ENCODE measurements around the gene PHACTR1.
"Not testable (repeated sequence)": the region's sequence is repeated elsewhere in the genome, so short reads cannot be mapped to it uniquely, and the experiment has no call there.

The PHACTR1 gene

DNA sequence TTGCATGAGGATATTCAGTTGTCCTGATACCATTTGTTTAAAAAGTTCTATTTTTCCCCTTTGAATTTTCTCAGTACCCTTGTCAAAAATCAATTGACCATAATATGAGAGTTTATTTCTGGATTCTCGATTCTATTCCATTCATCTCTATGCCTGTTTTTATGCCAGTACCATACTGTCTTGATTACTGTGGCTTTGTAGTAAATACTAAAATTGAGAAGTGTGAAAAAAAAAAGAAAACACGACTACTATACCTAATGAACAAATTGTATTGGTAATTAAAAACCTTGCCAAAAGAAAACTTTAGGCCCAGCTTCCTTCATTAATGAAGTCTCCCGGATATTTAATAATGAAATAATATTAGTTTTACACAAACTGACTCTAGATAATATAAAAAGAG lies 426.0 kb downstream of the PHACTR1 start:
- no peak for FAIRE-seq
- DNase-seq (ENCODE audit: insufficient read length, low spot score), result no peak
- no peak for TF ChIP-seq TAF1 (IDR thresholded peaks at IDR 0.05; ENCODE audit: low read depth, low read length)
- TF ChIP-seq SPI1 (IDR thresholded peaks at IDR 0.05; ENCODE audit: low read depth, low read length), result no peak
- TF ChIP-seq POLR2AphosphoS5 (IDR thresholded peaks at IDR 0.05; ENCODE audit: low read depth, low read length), result no peak
- TF ChIP-seq PAX5 (IDR thresholded peaks at IDR 0.05; ENCODE audit: insufficient read depth, low read length, severe bottlenecking), result no peak
- TF ChIP-seq POU2F2 (IDR thresholded peaks at IDR 0.05; ENCODE audit: low read depth, low read length), result no peak
- no peak for TF ChIP-seq POLR2A (IDR thresholded peaks at IDR 0.05; ENCODE audit: low read depth, low read length)

DNA sequence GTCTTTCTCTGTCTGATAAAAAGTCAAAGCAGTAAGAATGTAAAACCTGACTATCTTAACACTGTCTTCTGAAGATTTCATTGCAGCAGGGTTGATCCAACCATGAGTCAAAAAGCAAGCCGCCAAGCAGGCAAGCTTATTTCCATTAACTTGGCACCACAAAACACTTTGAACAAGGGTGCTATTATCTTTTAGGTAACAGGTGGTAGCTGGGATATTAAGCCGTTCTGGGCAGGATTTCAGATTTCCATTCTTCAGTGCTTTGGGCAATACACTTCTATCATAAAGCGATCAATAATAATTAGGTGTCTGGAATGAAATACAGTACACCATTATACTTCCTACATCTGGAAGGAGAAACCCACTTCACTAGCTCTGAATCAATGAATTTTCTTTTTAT lies 429.9 kb downstream of the PHACTR1 start:
- DNase-seq (ENCODE audit: insufficient read length, low spot score) (no peak), FAIRE-seq (no peak)
- TF ChIP-seq POLR2AphosphoS5 (IDR thresholded peaks at IDR 0.05; ENCODE audit: low read depth, low read length), result no peak
- TF ChIP-seq SPI1 (IDR thresholded peaks at IDR 0.05; ENCODE audit: low read depth, low read length), result no peak
- TF ChIP-seq PAX5 (IDR thresholded peaks at IDR 0.05; ENCODE audit: insufficient read depth, low read length, severe bottlenecking), result no peak
- no peak for TF ChIP-seq TAF1 (IDR thresholded peaks at IDR 0.05; ENCODE audit: low read depth, low read length)
- no peak for TF ChIP-seq POU2F2 (IDR thresholded peaks at IDR 0.05; ENCODE audit: low read depth, low read length)
- no peak for TF ChIP-seq POLR2A (IDR thresholded peaks at IDR 0.05; ENCODE audit: low read depth, low read length)

DNA sequence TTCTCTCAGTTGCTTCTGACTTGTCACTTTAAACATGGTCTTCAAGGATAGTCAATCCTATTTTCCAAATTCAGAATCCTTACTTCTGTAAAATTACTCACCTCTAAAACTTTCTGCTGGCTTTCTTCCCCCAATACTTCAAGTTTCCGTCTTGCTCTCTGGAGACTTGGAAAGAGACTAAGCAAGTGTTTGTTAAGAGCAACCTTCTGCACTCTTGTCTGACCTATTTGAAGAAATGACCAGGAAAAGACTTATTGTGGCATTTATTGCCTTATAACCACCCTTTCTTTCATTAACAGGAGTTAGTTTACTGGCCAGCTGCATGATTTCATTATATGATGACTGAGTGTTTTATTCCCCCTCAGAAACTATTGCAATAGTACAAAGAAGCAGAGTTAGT lies 430.8 kb downstream of the PHACTR1 start:
- DNase-seq (ENCODE audit: insufficient read length, low spot score), result no peak
- no peak for TF ChIP-seq SPI1 (IDR thresholded peaks at IDR 0.05; ENCODE audit: low read depth, low read length)
- no peak for TF ChIP-seq POLR2AphosphoS5 (IDR thresholded peaks at IDR 0.05; ENCODE audit: low read depth, low read length)
- no peak for TF ChIP-seq POLR2A (IDR thresholded peaks at IDR 0.05; ENCODE audit: low read depth, low read length)
- no peak for TF ChIP-seq PAX5 (IDR thresholded peaks at IDR 0.05; ENCODE audit: insufficient read depth, low read length, severe bottlenecking)
- FAIRE-seq, result no peak

DNA sequence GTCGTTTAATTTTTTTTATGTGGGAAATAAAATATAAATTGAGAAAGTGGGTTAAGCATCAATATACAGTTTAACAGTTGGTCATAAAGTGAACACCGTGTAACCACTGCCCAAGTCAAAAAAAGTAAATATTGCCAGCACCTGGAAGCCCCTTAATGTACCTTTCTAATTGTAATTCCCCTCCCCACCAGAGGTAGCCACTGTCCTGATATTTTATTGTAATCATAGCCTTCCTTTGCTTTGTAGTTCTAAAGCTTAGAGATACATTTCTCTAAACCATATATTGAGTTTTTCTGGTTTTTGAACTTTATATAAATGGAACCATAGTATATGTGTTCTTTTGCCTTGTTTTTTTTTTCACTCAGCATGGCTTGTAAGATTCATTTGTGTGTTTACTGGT lies 431.2 kb downstream of the PHACTR1 start:
- DNase-seq (ENCODE audit: insufficient read length, low spot score), result no peak
- no peak for FAIRE-seq
- TF ChIP-seq PAX5 (IDR thresholded peaks at IDR 0.05; ENCODE audit: insufficient read depth, low read length, severe bottlenecking), result no peak
- no peak for TF ChIP-seq TAF1 (IDR thresholded peaks at IDR 0.05; ENCODE audit: low read depth, low read length)
- TF ChIP-seq POLR2AphosphoS5 (IDR thresholded peaks at IDR 0.05; ENCODE audit: low read depth, low read length), result no peak
- TF ChIP-seq SPI1 (IDR thresholded peaks at IDR 0.05; ENCODE audit: low read depth, low read length), result no peak

DNA sequence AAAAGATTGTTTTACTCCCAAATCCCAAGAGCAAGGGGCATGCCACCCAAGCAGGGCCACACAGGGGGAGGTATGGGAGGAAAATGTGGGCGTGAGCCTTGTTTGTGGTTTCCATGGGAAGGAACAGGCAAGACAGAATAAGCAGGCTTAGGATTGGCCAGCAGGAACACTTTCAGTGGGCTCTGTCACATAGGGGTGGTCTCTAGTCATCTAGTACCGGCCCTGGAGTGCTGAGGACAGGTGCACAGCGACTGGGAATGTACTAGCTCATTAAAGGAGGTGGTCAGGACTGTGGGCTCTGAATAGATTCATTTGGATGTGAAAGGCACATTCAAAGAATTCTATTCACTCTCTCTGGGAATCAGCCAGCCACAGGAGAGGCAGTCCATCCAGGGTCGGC lies 436.2 kb downstream of the PHACTR1 start:
- DNase-seq (ENCODE audit: insufficient read length, low spot score) (no peak), FAIRE-seq (no peak)
- TF ChIP-seq POLR2AphosphoS5 (IDR thresholded peaks at IDR 0.05; ENCODE audit: low read depth, low read length) (no peak), POU2F2 (IDR thresholded peaks at IDR 0.05; ENCODE audit: low read depth, low read length) (no peak), PAX5 (IDR thresholded peaks at IDR 0.05; ENCODE audit: insufficient read depth, low read length, severe bottlenecking) (no peak), POLR2A (IDR thresholded peaks at IDR 0.05; ENCODE audit: low read depth, low read length) (no peak), SPI1 (IDR thresholded peaks at IDR 0.05; ENCODE audit: low read depth, low read length) (no peak), TAF1 (IDR thresholded peaks at IDR 0.05; ENCODE audit: low read depth, low read length) (no peak)

DNA sequence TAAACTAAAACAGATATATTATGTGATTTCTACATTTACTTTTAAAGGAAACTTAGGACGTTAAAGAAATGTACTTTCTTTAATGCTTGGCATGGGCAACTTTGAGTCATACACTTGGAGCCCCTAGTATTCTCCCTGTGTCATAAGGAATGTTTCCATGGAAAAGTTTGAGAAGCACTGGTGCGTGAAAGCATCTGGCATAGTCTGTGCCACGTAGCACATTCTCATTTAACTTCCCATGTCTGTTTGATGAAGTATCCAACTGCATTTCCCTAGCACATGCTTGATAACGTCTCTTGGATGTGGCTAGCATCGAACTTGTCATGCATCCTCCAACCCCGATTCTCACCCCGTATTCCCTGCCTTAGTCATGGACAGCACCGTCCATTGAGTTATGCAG lies 439.8 kb downstream of the PHACTR1 start:
- DNase-seq (ENCODE audit: insufficient read length, low spot score) (no peak), FAIRE-seq (no peak)
- TF ChIP-seq TAF1 (IDR thresholded peaks at IDR 0.05; ENCODE audit: low read depth, low read length) (no peak), POLR2A (IDR thresholded peaks at IDR 0.05; ENCODE audit: low read depth, low read length) (no peak), POU2F2 (IDR thresholded peaks at IDR 0.05; ENCODE audit: low read depth, low read length) (no peak), SPI1 (IDR thresholded peaks at IDR 0.05; ENCODE audit: low read depth, low read length) (no peak), PAX5 (IDR thresholded peaks at IDR 0.05; ENCODE audit: insufficient read depth, low read length, severe bottlenecking) (no peak), POLR2AphosphoS5 (IDR thresholded peaks at IDR 0.05; ENCODE audit: low read depth, low read length) (no peak)

DNA sequence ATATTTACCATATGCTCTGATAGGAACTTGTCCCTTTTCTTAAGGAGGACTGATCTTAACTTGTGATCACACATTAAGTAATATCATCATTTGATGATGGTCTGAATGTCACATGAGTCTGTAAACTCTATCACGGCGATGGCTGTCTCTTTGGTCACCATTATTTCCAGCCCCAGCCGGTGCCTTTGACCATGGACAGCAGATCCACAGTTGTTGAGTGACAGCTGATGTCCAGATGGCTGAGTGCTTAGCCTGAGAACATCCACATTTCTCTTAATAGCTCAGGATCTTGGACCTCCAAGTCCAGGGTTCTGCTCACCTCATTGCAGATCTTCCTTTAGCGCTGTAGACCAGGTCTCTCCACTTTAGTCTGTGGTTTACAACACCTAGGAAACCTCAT lies 440.7 kb downstream of the PHACTR1 start:
- DNase-seq (ENCODE audit: insufficient read length, low spot score), result no peak

DNA sequence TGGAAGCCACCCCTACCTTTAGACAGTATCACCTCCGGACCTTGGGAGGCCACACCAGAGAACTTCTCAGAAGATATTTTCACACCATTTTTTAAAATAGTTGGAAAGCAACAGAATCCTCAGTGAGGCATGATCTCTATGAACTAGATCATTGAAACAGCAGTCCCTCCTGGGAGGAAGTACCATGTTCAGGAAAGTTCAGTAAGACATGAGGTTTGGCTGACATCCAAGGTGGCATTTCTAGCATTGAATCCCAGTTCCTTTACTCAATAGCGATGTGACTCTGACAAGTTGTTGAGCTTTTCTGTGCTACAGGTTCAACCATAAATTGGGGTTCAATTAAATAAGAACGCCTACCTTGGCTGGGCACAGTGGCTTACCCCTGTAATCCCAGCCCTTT lies 442.7 kb downstream of the PHACTR1 start:
- TF ChIP-seq POLR2A (IDR thresholded peaks at IDR 0.05; ENCODE audit: low read depth, low read length) (no peak), PAX5 (IDR thresholded peaks at IDR 0.05; ENCODE audit: insufficient read depth, low read length, severe bottlenecking) (no peak), SPI1 (IDR thresholded peaks at IDR 0.05; ENCODE audit: low read depth, low read length) (no peak)
- DNase-seq (ENCODE audit: insufficient read length, low spot score) (no peak), FAIRE-seq (no peak)

More for the DNA sequence above, 440.7 kb downstream of the PHACTR1 start:
- TF ChIP-seq POLR2AphosphoS5 (IDR thresholded peaks at IDR 0.05; ENCODE audit: low read depth, low read length), result no peak
- no peak for TF ChIP-seq PAX5 (IDR thresholded peaks at IDR 0.05; ENCODE audit: insufficient read depth, low read length, severe bottlenecking)
- TF ChIP-seq SPI1 (IDR thresholded peaks at IDR 0.05; ENCODE audit: low read depth, low read length), result no peak
- no peak for TF ChIP-seq TAF1 (IDR thresholded peaks at IDR 0.05; ENCODE audit: low read depth, low read length)
- TF ChIP-seq POLR2A (IDR thresholded peaks at IDR 0.05; ENCODE audit: low read depth, low read length), result no peak
- no peak for TF ChIP-seq POU2F2 (IDR thresholded peaks at IDR 0.05; ENCODE audit: low read depth, low read length)
- FAIRE-seq, result no peak

DNA sequence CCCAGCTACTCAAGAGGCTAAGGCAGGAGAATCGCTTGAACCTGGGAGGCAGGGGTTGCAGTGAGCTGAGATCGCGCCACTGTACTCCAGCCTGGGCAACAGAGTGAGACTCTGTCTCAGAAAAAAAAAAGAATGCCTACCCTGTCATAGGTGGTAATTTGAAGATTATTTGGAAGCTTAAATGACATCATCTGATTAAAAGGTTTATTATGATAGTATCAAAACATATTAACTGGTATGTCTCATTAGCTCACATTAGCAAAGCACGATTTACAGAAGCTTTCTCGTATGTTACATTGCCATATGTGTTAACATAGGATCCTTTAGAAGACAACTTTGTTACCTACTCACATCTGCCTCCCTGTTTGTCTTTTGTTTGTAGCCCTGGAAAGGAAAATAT lies 443.3 kb downstream of the PHACTR1 start:
- not testable (repeated sequence) for DNase-seq (ENCODE audit: insufficient read length, low spot score); FAIRE-seq

DNA sequence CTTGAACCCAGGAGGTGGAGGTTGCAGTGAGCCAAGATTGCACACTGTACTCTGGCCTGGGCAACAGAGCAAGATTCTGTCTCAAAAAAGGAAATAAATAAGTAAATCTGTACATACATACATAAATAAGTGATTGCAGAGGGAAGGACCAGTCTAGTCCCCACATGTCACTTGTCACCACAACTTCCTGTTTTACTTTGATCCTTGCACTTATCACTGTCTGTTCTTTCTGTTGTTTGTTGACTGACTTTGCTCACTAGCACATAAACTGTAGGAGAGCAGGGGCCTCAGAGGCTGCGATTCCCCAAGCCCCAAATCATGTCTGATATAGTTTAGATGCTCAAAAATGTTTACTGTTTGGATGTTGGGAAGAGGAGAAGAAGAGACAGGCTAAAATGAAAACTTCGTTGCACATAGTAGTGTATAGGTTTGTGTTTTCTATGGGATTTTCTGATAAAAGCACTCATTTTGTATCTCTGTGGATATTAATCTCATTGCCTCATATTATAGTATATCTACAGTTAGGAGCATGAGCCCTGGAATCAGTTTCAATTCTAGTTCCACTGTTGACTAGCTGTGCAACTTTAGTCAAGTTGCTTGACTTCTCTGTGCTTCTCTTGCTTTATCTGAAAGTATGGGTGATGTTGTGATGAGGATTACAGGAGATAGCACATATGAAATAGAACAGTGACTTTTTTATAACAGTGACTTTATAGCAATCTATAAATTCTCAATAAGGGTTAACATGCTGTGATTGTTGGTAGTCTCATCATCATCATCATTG lies 446.8 kb downstream of the PHACTR1 start:
- no peak for FAIRE-seq
- peak; percentile 15 for DNase-seq (ENCODE audit: insufficient read length, low spot score)

More for the DNA sequence above, 446.8 kb downstream of the PHACTR1 start:
- TF ChIP-seq PAX5 (IDR thresholded peaks at IDR 0.05; ENCODE audit: insufficient read depth, low read length, severe bottlenecking) (no peak), POLR2A (IDR thresholded peaks at IDR 0.05; ENCODE audit: low read depth, low read length) (no peak), POU2F2 (IDR thresholded peaks at IDR 0.05; ENCODE audit: low read depth, low read length) (no peak), POLR2AphosphoS5 (IDR thresholded peaks at IDR 0.05; ENCODE audit: low read depth, low read length) (no peak), SPI1 (IDR thresholded peaks at IDR 0.05; ENCODE audit: low read depth, low read length) (no peak), TAF1 (IDR thresholded peaks at IDR 0.05; ENCODE audit: low read depth, low read length) (no peak)

Measured in GM12891 (cell line).